ENCODE results near the gene DPM1. TPM values are rescaled to one million over a fixed set of nuclear protein-coding genes. Genes with fewer than 3 reads are reported as not detected.

The DPM1 gene
- total RNA-seq, 1 experiment from 2014 or later: 66.8 TPM

- no peak for DNase-seq (ENCODE audit: unreplicated experiment)
- H3K4me3 Mint-ChIP-seq (ENCODE audit: unreplicated experiment): no peak overlapping the region
- ChIA-PET CTCF (interaction anchor here (1.2 to 1.7 kb wide), 2 partner anchors 24 to 113 kb away, joined by 4 to 9 read pairs; no protein-coding TSS in a partner anchor), POLR2A (interaction anchor here (0.7 to 1.6 kb wide), 5 partner anchors 8 to 16 kb away, joined by 3 to 4 read pairs (median 3); no protein-coding TSS in a partner anchor)
- no TSS peak for BruUV-seq (replicated peaks)
- no peak overlapping the region for H3K27ac Mint-ChIP-seq (ENCODE audit: low read depth, unreplicated experiment)
- no peaks in the 10 kb centered on the region for H3K9me3 Mint-ChIP-seq (ENCODE audit: unreplicated experiment)
- no peaks in the 10 kb centered on the region for H3K27me3 Mint-ChIP-seq (ENCODE audit: insufficient read depth, unreplicated experiment)
- peaks cover 94% of the 10 kb centered on the region for H3K36me3 Mint-ChIP-seq (ENCODE audit: insufficient read depth, unreplicated experiment)
- no peak for TF ChIP-seq CTCF (IDR thresholded peaks at IDR 0.05; ENCODE audit: unreplicated experiment)
- intact Hi-C loops (cut with micrococcal nuclease): no loop called here
- peaks cover 6% of the 10 kb centered on the region for H3K4me1 Mint-ChIP-seq (ENCODE audit: insufficient read depth, unreplicated experiment)
Measured at GRCh38 chr20:50904067-50904570, 54.2 kb downstream of the DPM1 start.

DNA sequence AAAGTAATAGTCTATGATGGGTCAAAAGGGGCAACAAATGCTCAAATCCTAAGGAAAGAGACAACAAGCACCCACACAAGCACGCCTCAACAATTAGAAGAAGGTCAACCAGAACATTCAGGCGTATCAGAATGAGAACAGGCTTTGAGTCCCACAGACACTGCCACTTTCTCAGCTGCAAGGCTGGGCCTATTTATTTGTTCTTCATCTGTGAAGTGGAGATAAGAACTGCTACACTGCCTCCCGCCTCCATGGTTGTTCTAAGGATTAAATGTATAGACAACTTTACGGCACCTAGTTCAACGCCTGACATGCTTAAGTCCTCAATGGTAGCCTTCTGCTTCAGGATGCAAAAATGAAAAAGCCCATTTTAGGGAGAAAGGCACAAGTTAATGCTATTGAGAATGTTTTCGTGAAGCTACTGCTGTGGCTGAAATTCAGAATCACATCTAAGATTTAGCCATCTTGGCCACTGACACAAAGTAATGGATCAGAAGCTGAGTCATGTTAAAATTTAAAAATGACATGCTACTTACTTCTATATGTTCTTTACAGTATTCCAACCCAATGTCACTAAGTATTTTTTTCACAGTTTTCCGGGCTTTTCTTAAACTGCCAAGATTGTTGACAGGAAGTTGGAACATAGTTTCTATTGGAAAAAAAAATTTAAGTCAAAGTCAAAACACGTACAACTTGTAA is 54.8 kb downstream of the DPM1 start:
- no peaks in the 10 kb centered on the region for H3K27me3 Mint-ChIP-seq (ENCODE audit: insufficient read depth, unreplicated experiment)
- H3K36me3 Mint-ChIP-seq (ENCODE audit: insufficient read depth, unreplicated experiment): peaks cover 95% of the 10 kb centered on the region
- POLR2A ChIA-PET: interaction anchor here (0.7 to 1.6 kb wide), 9 partner anchors 8 to 55 kb away, joined by 3 to 5 read pairs (median 3); no protein-coding TSS in a partner anchor
- no peak overlapping the region for H3K4me3 Mint-ChIP-seq (ENCODE audit: unreplicated experiment)
- H3K27ac Mint-ChIP-seq (ENCODE audit: low read depth, unreplicated experiment): no peak overlapping the region
- intact Hi-C loops (cut with micrococcal nuclease): no loop called here
- BruUV-seq (replicated peaks): no TSS peak
- DNase-seq (ENCODE audit: unreplicated experiment): no peak
- peaks cover 6% of the 10 kb centered on the region for H3K4me1 Mint-ChIP-seq (ENCODE audit: insufficient read depth, unreplicated experiment)
- TF ChIP-seq CTCF (IDR thresholded peaks at IDR 0.05; ENCODE audit: unreplicated experiment): no peak
- no peaks in the 10 kb centered on the region for H3K9me3 Mint-ChIP-seq (ENCODE audit: unreplicated experiment)
- CTCF ChIA-PET: interaction anchor here (1.2 to 1.7 kb wide), 2 partner anchors 25 to 113 kb away, joined by 4 to 9 read pairs; no protein-coding TSS in a partner anchor

GRCh38 chr20:50901301-50901700 is 57.0 kb downstream of the DPM1 start:
- H3K36me3 Mint-ChIP-seq (ENCODE audit: insufficient read depth, unreplicated experiment): peaks cover 100% of the 10 kb centered on the region
- no peaks in the 10 kb centered on the region for H3K27me3 Mint-ChIP-seq (ENCODE audit: insufficient read depth, unreplicated experiment)
- no peak for DNase-seq (ENCODE audit: unreplicated experiment)
- no TSS peak for BruUV-seq (replicated peaks)
- H3K4me3 Mint-ChIP-seq (ENCODE audit: unreplicated experiment): no peak overlapping the region
- H3K27ac Mint-ChIP-seq (ENCODE audit: low read depth, unreplicated experiment): no peak overlapping the region
- H3K4me1 Mint-ChIP-seq (ENCODE audit: insufficient read depth, unreplicated experiment): peaks cover 6% of the 10 kb centered on the region
- no peak for TF ChIP-seq CTCF (IDR thresholded peaks at IDR 0.05; ENCODE audit: unreplicated experiment)
- H3K9me3 Mint-ChIP-seq (ENCODE audit: unreplicated experiment): no peaks in the 10 kb centered on the region
- ChIA-PET CTCF (interaction anchor here (0.6 to 1.9 kb wide), 6 partner anchors 9 to 178 kb away, joined by 3 to 7 read pairs (median 4); no protein-coding TSS in a partner anchor), POLR2A (interaction anchor here (0.8 to 2.8 kb wide), 5 partner anchors 7 to 591 kb away, joined by 3 to 13 read pairs (median 5); no protein-coding TSS in a partner anchor)
- intact Hi-C loops (cut with micrococcal nuclease): no loop called here

DNA sequence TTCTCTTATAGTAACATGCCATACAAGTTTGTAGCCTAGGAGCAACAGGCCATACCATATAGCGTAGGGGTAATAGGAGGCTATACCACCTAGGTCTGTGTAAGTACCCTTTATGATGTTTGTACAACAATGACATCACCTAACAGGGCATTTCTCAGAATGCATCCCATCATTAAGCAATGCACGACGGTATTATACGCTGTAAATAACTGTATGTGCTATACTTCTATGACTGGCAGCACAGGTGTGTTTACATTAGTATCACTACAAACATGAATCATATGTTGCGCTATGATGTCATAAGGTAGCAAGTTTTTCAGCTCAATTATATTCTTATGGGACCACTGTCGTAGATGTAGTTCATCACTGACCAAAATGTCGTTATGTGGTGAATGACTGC is 58.1 kb downstream of the DPM1 start:
- DNase-seq (ENCODE audit: unreplicated experiment): no peak
- POLR2A ChIA-PET: interaction anchor here (0.9 to 2.8 kb wide), 4 partner anchors 8 to 19 kb away, joined by 4 to 13 read pairs (median 9); no protein-coding TSS in a partner anchor
- BruUV-seq (replicated peaks): no TSS peak

More for the DNA sequence above, 58.1 kb downstream of the DPM1 start:
- peaks cover 97% of the 10 kb centered on the region for H3K36me3 Mint-ChIP-seq (ENCODE audit: insufficient read depth, unreplicated experiment)
- no peak overlapping the region for H3K27ac Mint-ChIP-seq (ENCODE audit: low read depth, unreplicated experiment)
- TF ChIP-seq CTCF (IDR thresholded peaks at IDR 0.05; ENCODE audit: unreplicated experiment): no peak
- CTCF ChIA-PET: interaction anchor here (0.8 to 2.9 kb wide), 8 partner anchors 11 to 177 kb away, joined by 3 to 12 read pairs (median 4); no protein-coding TSS in a partner anchor
- peaks cover 6% of the 10 kb centered on the region for H3K4me1 Mint-ChIP-seq (ENCODE audit: insufficient read depth, unreplicated experiment)
- no peaks in the 10 kb centered on the region for H3K9me3 Mint-ChIP-seq (ENCODE audit: unreplicated experiment)
- intact Hi-C loops (cut with micrococcal nuclease): no loop called here
- H3K27me3 Mint-ChIP-seq (ENCODE audit: insufficient read depth, unreplicated experiment): no peaks in the 10 kb centered on the region
- no peak overlapping the region for H3K4me3 Mint-ChIP-seq (ENCODE audit: unreplicated experiment)

Data from MCF 10A (cell line).